Measurements from ENCODE around the gene NGLY1. TPM values are rescaled to one million over a fixed set of nuclear protein-coding genes. Genes with fewer than 3 reads are reported as not detected.

NGLY1 gene
- total and polyA plus RNA-seq, 2 of the 4 experiments (the other 2 are of a cell fraction): 10.0 to 14.9 TPM

GRCh38 chr3:25706213-25706612 lies 77.0 kb downstream of the NGLY1 start:
- H2AK9ac ChIP-seq (replicated peaks; ENCODE audit: low read depth, low read length, poor library complexity): no peak overlapping the region

More at GRCh38 chr3:25706213-25706612, 77.0 kb downstream of the NGLY1 start:
- ATAC-seq (ENCODE audit: low read depth) (no peak), DNase-seq (no peak)
- BruUV-seq (replicated peaks): no TSS peak
- Histone ChIP-seq H3K14ac (replicated peaks; ENCODE audit: low read depth, low read length) (no peak overlapping the region), H3K4me3 (ENCODE audit: insufficient read depth, low read depth, low read length) (no peak overlapping the region), H3K18ac (ENCODE audit: low read depth, low read length) (no peak overlapping the region), H3K9me1 (ENCODE audit: insufficient read depth, low read length) (no peaks in the 10 kb centered on the region), H3K23ac (ENCODE audit: low read depth, low read length) (no peak overlapping the region), H2AK5ac (ENCODE audit: low read depth, low read length) (no peak overlapping the region), H2BK5ac (ENCODE audit: low read depth, low read length, poor library complexity, severe bottlenecking) (no peak overlapping the region), H4K5ac (ENCODE audit: low read depth, low read length) (no peak overlapping the region), H4K91ac (ENCODE audit: insufficient read depth, low read depth, low read length) (no peak overlapping the region), H3K4me2 (ENCODE audit: low read depth, low read length) (no peak overlapping the region), H4K8ac (ENCODE audit: low read depth in 2 of 2, low read length in 2 of 2) (no peak overlapping the region), H3K4me1 (ENCODE audit: control insufficient read depth, insufficient read depth, low read length) (no peaks in the 10 kb centered on the region), H3K36me3 (ENCODE audit: control insufficient read depth, insufficient read depth, low read length) (no peaks in the 10 kb centered on the region), H3K9ac (ENCODE audit: low read depth, low read length) (no peak overlapping the region), H3K56ac (ENCODE audit: extremely low read depth, insufficient read depth, low read length) (no peak overlapping the region), H2BK15ac (ENCODE audit: low read depth, low read length) (no peak overlapping the region), H3K27me3 (ENCODE audit: control insufficient read depth, insufficient read depth, low read length) (peaks cover 2% of the 10 kb centered on the region; the same call in 1 of the 2 replicates), H3K9me3 (ENCODE audit: control insufficient read depth, insufficient read depth, low read length) (no peaks in the 10 kb centered on the region), H2AFZ (replicated peaks; ENCODE audit: low read length, poor library complexity) (no peak overlapping the region), H3K79me1 (ENCODE audit: low read depth in 1 of 2, low read length in 2 of 2) (no peaks in the 10 kb centered on the region), H3K4ac (ENCODE audit: low read depth, low read length) (no peak overlapping the region), H2BK120ac (ENCODE audit: low read depth, low read length) (no peak overlapping the region), H2BK20ac (ENCODE audit: low read depth, low read length) (no peak overlapping the region), H3K27ac (ENCODE audit: insufficient read depth, low read length) (no peak overlapping the region), H4K20me1 (ENCODE audit: insufficient read depth, low read length) (no peaks in the 10 kb centered on the region)
- TF ChIP-seq MAZ (IDR thresholded peaks at IDR 0.05; ENCODE audit: borderline replicate concordance, low read depth, low read length): no peak
- TF ChIP-seq RCOR1 (IDR thresholded peaks at IDR 0.05; ENCODE audit: insufficient replicate concordance, low read length): no peak
- TF ChIP-seq SMC3 (IDR thresholded peaks at IDR 0.05; ENCODE audit: low read depth, low read length): no peak
- TF ChIP-seq BHLHE40 (IDR thresholded peaks at IDR 0.05; ENCODE audit: low read depth, low read length): no peak
- TF ChIP-seq MXI1 (IDR thresholded peaks at IDR 0.05; ENCODE audit: borderline replicate concordance, low read depth, low read length): no peak
- no peak for TF ChIP-seq MAFK (IDR thresholded peaks at IDR 0.05; ENCODE audit: low read depth, low read length)
- no peak for TF ChIP-seq CTCF (conservative IDR thresholded peaks at IDR 0.05; ENCODE audit: low read depth, low read length)
- TF ChIP-seq RAD21 (IDR thresholded peaks at IDR 0.05; ENCODE audit: low read length): no peak
- TF ChIP-seq CHD1 (IDR thresholded peaks at IDR 0.05; ENCODE audit: low read depth, low read length): no peak
- no peak for TF ChIP-seq RFX5 (IDR thresholded peaks at IDR 0.05; ENCODE audit: low read depth, low read length)
- no peak for TF ChIP-seq ELK1 (IDR thresholded peaks at IDR 0.05; ENCODE audit: borderline replicate concordance, low read depth, low read length)
- no CpG with 5 or more reads among the region's 4 CpGs for WGBS, 2 experiments (ENCODE audit: extremely low coverage in 2 of 2, insufficient read length in 1 of 2)
- dilution Hi-C loops (cut with HindIII; ENCODE audit: low sequenced_read_pairs, unreplicated experiment): no loop called here
- in situ Hi-C loops (cut with MboI; ENCODE audit: low sequenced_read_pairs): no loop called here
- intact Hi-C loops (cut with micrococcal nuclease): no loop called here
- CTCF ChIA-PET: interaction anchor here (0.9 kb wide), 1 partner anchor 8 kb away, joined by 3 read pairs; no protein-coding TSS in a partner anchor
- POLR2A ChIA-PET (ENCODE audit: unreplicated experiment): no interaction called here
